HEK293T (cell line): ENCODE data around the gene ADK.
"Not testable (repeated sequence)": the region's sequence is repeated elsewhere in the genome, so short reads cannot be mapped to it uniquely, and the experiment has no call there.

Experiments used
- CTCF ChIA-PET: fragments of 350-600 bp; formaldehyde crosslinking; extraction: SDS; loops from one replicate; lab custom pipeline; 2021; ENCODE audit warnings: antibody characterized with exemption, inconsistent platforms; lab: Yijun Ruan, JAX
- POLR2A ChIA-PET: fragments of 350-600 bp; formaldehyde crosslinking; extraction: SDS; loops from one replicate; lab custom pipeline; 2020; ENCODE audit warnings: antibody characterized with exemption, inconsistent platforms; lab: Yijun Ruan, JAX
- DNase-seq: peaks from one replicate; pipeline ENCODE4 v3.0.0; 2012; ENCODE audit warnings: mixed read lengths; ENCODE audit errors: extremely low spot score
- ARNT ChIP-seq: fragments of 450-650 bp; IDR thresholded peaks from 2 replicates; pipeline ENCODE4 v1.6.1; 2017; ENCODE audit warnings: mild to moderate bottlenecking
- BHLHE40 ChIP-seq: fragments of 450-650 bp; IDR thresholded peaks from 2 replicates; pipeline ENCODE4 v1.6.1; 2016; ENCODE audit warnings: mild to moderate bottlenecking, moderate library complexity, borderline replicate concordance
- CTBP1 ChIP-seq: fragments of 450-650 bp; IDR thresholded peaks from 2 replicates; pipeline ENCODE4 v1.6.1; 2016; ENCODE audit warnings: borderline replicate concordance
- ELF4 ChIP-seq: fragments of 450-650 bp; IDR thresholded peaks from 2 replicates; pipeline ENCODE4 v1.6.1; 2017; ENCODE audit warnings: antibody characterized with exemption
- FOXA1 ChIP-seq: fragments of 450-650 bp; IDR thresholded peaks from 2 replicates; pipeline ENCODE4 v1.6.1; 2016; ENCODE audit warnings: mild to moderate bottlenecking
- FOXK2 ChIP-seq: fragments of 450-650 bp; IDR thresholded peaks from 2 replicates; pipeline ENCODE4 v1.6.1; 2016; ENCODE audit warnings: mild to moderate bottlenecking
- FOXM1 ChIP-seq: fragments of 450-650 bp; IDR thresholded peaks from 2 replicates; pipeline ENCODE4 v1.6.1; 2017; ENCODE audit warnings: mild to moderate bottlenecking, borderline replicate concordance
- HDGF ChIP-seq: fragments of 450-650 bp; IDR thresholded peaks from 2 replicates; pipeline ENCODE4 v1.6.1; 2017; ENCODE audit warnings: antibody characterized with exemption, borderline replicate concordance
- L3MBTL2 ChIP-seq: fragments of 450-650 bp; conservative IDR thresholded peaks from 2 replicates; pipeline ENCODE4 v1.6.1; 2016; ENCODE audit warnings: mild to moderate bottlenecking
- LEF1 ChIP-seq: fragments of 450-650 bp; IDR thresholded peaks from 2 replicates; pipeline ENCODE4 v1.6.1; 2017; ENCODE audit warnings: mild to moderate bottlenecking, borderline replicate concordance
- NFRKB ChIP-seq: fragments of 450-650 bp; IDR thresholded peaks from 2 replicates; pipeline ENCODE4 v1.6.1; 2016; ENCODE audit warnings: mild to moderate bottlenecking, moderate library complexity
- PKNOX1 ChIP-seq: fragments of 450-650 bp; IDR thresholded peaks from 2 replicates; pipeline ENCODE4 v1.6.1; 2016
- SP1 ChIP-seq: fragments of 450-650 bp; IDR thresholded peaks from 2 replicates; pipeline ENCODE4 v1.6.1; 2017
- SUZ12 ChIP-seq: fragments of 450-650 bp; IDR thresholded peaks from 2 replicates; pipeline ENCODE4 v1.6.1; 2016; ENCODE audit warnings: mild to moderate bottlenecking
- TARDBP ChIP-seq: fragments of 450-650 bp; IDR thresholded peaks from 2 replicates; pipeline ENCODE4 v1.6.1; 2016
- ZNF384 ChIP-seq: fragments of 450-650 bp; IDR thresholded peaks from 2 replicates; pipeline ENCODE4 v1.6.1; 2016

Gene ADK

GRCh38 chr10:74451127-74451829, 300.3 kb downstream of the ADK start:
- CTCF ChIA-PET = no interaction called here
- POLR2A ChIA-PET = no interaction called here
- no peak for DNase-seq
- TF ChIP-seq TARDBP (no peak), LEF1 (no peak), SP1 (no peak), FOXA1 (peak; percentile 74), CTBP1 (0 out of 2 replicates have a peak, but pooled peaks have one; percentile 11), PKNOX1 (no peak)

- DNase-seq = no peak
- no peak for TF ChIP-seq HDGF
- TF ChIP-seq ARNT = no peak
- no peak for TF ChIP-seq L3MBTL2
- no peak for TF ChIP-seq BHLHE40
- TF ChIP-seq ELF4 = no peak
- no peak for TF ChIP-seq LEF1
- TF ChIP-seq CTBP1 = no peak
- no peak for TF ChIP-seq PKNOX1
- TF ChIP-seq FOXK2 = no peak
- no peak for TF ChIP-seq SUZ12
- no peak for TF ChIP-seq SP1
- no peak for TF ChIP-seq NFRKB
- TF ChIP-seq TARDBP = no peak
- TF ChIP-seq ZNF384 = no peak
- CTCF ChIA-PET = no interaction called here
- POLR2A ChIA-PET = no interaction called here
These were observed 302.1 kb downstream of the ADK start for GRCh38 chr10:74453169-74453568.

- POLR2A ChIA-PET, CTCF ChIA-PET, DNase-seq: not testable (repeated sequence)
These were observed 306.5 kb downstream of the ADK start for GRCh38 chr10:74457478-74457877.

GRCh38 chr10:74460812-74461211, 309.8 kb downstream of the ADK start:
- no peak for TF ChIP-seq ARNT
- TF ChIP-seq FOXA1 = no peak
- TF ChIP-seq ZNF384 = no peak
- TF ChIP-seq CTBP1 = no peak
- no peak for TF ChIP-seq LEF1
- TF ChIP-seq FOXM1 = no peak
- TF ChIP-seq TARDBP = no peak
- no peak for TF ChIP-seq L3MBTL2
- TF ChIP-seq NFRKB = no peak
- no peak for TF ChIP-seq FOXK2
- no peak for TF ChIP-seq SP1
- TF ChIP-seq HDGF = no peak
- TF ChIP-seq SUZ12 = no peak
- TF ChIP-seq BHLHE40 = no peak
- TF ChIP-seq PKNOX1 = no peak
- no peak for TF ChIP-seq ELF4
- DNase-seq = no peak
- CTCF ChIA-PET = no interaction called here
- POLR2A ChIA-PET = no interaction called here

GRCh38 chr10:74474022-74474713, 323.1 kb downstream of the ADK start:
- ChIA-PET POLR2A (no interaction called here), CTCF (no interaction called here)
- no peak for DNase-seq
- no peak for TF ChIP-seq NFRKB
- no peak for TF ChIP-seq ARNT
- no peak for TF ChIP-seq FOXA1
- TF ChIP-seq LEF1 = no peak
- TF ChIP-seq CTBP1 = no peak
- TF ChIP-seq ZNF384 = no peak
- TF ChIP-seq ELF4 = no peak
- TF ChIP-seq SUZ12 = no peak
- no peak for TF ChIP-seq L3MBTL2
- TF ChIP-seq HDGF = no peak

GRCh38 chr10:74476162-74476706, 325.2 kb downstream of the ADK start:
- CTCF ChIA-PET, POLR2A ChIA-PET: not testable (repeated sequence)

GRCh38 chr10:74480778-74481177, 329.8 kb downstream of the ADK start:
- no peak for DNase-seq
- POLR2A ChIA-PET = no interaction called here
- TF ChIP-seq ZNF384 = no peak
- TF ChIP-seq SUZ12 = no peak
- TF ChIP-seq ARNT = no peak
- TF ChIP-seq TARDBP = no peak
- no peak for TF ChIP-seq FOXK2
- TF ChIP-seq ELF4 = no peak
- no peak for TF ChIP-seq FOXM1
- no peak for TF ChIP-seq LEF1
- TF ChIP-seq CTBP1 = no peak
- no peak for TF ChIP-seq PKNOX1
- no peak for TF ChIP-seq NFRKB
- TF ChIP-seq L3MBTL2 = no peak
- TF ChIP-seq SP1 = no peak
- TF ChIP-seq BHLHE40 = no peak
- no peak for TF ChIP-seq HDGF
- no peak for TF ChIP-seq FOXA1
- CTCF ChIA-PET = no interaction called here

More at GRCh38 chr10:74476162-74476706, 325.2 kb downstream of the ADK start:
- not testable (repeated sequence) for DNase-seq
